GM19395 (cell line): ENCODE measurements around the gene GPR176.

Source experiments
- ATAC-seq: cut with Tn5 transposase; IDR thresholded peaks from one replicate; pipeline ENCODE4 v1.9.1; 2021; ENCODE audit warnings: mild to moderate bottlenecking, moderate library complexity; ENCODE audit not compliant: unreplicated experiment

Gene GPR176

DNA sequence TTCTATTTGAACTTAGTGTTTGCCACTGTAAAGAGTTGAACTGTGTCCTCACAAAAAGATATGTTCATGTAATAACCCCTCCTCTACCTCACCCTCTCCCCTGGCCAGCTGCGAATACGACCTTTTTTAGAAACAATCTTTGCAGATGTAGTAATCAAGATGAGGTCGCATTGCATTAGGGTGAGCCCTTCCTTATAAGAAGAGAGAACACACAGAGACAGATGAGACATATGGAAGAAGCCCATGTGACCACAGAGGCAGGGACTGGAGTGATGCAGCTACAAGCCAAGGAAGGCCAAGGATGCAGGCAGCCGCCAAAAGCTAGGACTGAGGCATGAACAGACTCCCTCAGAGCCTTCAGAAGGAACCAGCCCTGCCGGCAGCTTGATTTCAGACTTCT lies 27.6 kb downstream of the GPR176 start:
- ATAC-seq, result no peak

DNA sequence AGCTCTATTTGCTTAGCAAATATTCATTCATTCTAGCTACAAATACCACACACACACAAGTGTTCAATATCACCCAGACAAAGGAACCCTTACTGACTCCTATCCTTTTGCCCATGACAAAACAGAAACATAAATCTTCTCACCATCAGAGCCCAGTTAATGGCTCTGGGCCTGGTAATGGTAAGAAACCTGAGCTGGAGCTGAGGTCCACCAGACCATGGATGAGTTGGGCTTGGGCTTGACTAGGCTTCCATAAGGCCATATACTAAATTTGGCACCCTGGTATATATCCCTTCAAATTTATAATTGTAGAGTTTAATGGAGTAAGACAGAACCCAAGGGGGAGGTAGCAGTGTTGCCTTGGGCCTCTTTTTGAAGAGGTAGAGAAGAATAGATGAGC lies 29.4 kb downstream of the GPR176 start:
- ATAC-seq, result no peak

GRCh38 chr15:39889601-39890000 lies 30.5 kb downstream of the GPR176 start:
- ATAC-seq, result no peak

GRCh38 chr15:39888809-39889208 lies 31.3 kb downstream of the GPR176 start:
- no peak for ATAC-seq

- ATAC-seq, result no peak
Observed at GRCh38 chr15:39888243-39888642, 31.8 kb downstream of the GPR176 start.

- ATAC-seq, result no peak
Observed at GRCh38 chr15:39887832-39888231, 32.2 kb downstream of the GPR176 start.

- ATAC-seq, result no peak
Observed at GRCh38 chr15:39887211-39887610, 32.9 kb downstream of the GPR176 start.

GRCh38 chr15:39886418-39886817 lies 33.6 kb downstream of the GPR176 start:
- no peak for ATAC-seq

DNA sequence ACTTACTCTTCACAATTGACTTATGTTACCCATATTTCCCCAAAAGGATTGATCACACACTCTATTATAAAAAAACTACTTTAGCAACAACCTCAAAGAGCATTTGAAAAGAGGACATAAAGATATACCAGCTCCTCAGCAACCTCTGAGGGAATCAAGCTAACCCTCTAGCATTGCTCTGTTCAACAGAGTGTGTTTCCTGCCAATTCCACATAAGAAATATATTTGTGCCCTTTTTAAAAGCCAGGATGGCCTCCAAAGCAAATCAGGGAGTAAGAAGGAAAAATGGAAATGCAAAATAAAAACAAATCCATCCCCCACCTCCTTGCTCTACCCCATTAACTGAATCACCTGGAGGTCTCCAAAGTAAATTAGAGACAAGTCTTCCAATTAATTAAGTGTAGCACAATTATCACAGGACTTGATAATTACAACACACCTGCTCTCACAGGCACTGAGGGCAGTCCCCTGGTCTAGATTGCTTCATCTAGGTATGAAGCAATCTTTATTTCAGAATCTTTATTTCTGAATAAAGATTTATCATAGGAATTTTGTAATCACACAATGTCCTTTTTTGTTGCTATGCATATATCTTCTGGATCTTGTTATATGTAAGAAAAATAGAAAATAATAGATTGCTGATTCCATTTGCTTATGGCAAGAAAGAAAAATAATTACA lies 34.8 kb downstream of the GPR176 start:
- ATAC-seq, result no peak

DNA sequence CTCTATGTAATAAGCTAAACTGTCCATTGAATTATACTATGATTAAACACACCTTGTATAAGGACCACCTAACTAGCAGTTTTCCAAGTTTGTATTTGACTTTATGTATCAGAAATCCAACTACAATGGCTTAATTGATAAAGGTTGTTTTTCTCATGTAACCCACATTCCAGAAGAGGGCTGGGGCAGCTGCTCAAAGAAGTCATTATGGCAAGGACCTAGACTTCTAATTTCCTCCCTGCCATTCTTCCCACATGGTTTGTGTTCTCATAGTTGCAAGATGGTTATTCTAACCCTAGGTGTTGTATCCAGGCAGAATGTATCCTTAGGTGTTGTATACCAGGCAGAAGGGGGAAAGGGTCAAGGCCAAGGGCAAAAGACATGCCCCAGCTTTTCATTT lies 35.7 kb downstream of the GPR176 start:
- ATAC-seq, result no peak

- ATAC-seq, result no peak
Observed at GRCh38 chr15:39882602-39883001, 37.5 kb downstream of the GPR176 start.

DNA sequence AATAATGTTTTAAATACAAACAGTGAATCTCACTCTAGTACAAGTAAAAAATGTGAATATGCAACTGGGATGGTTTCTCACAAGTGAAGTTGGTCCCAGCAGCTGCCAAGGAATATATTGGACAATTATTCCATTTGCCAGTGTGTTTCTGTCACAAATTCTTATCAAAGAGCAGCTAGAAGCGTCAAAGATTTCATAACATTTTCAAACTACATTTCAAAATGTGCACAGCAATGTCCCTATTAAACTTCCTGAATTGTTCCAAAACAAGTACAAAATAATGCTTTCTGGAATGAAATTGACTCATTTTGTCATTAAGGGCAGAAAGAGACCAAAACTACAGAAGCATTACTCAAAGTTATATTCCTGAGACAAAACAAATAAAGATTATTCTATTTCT lies 38.3 kb downstream of the GPR176 start:
- ATAC-seq, result no peak

DNA sequence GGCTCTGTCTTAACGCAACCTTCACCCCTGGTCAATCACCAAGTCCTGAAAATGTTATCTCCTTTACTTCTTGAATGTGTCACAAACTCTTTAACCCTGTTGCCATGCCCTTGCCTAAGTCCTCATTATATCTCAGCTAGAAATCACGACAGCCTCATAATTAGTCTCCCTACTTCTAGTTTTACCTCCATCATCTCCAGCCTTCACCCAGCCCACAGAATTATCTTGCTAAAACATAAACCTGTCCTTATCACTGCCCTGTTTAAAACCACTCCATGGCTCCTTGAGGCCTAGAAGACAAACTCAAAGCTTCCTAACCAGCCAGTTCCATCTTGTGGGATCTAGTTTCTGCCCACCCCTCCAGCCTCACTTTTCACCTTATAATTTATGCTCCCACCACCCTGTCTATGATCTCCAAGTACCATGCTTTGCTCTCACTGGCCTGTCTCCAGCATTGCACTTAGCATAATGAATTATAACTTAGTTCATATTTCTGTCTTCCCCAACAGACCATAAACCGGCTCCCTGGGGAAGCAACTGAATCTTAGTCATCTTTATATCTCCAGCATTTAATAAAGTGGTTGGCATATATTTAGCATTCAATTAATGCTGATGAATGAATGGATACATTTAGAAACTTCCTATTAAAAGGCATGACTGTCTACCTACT lies 39.2 kb downstream of the GPR176 start:
- no peak for ATAC-seq

- ATAC-seq, result no peak
Observed at GRCh38 chr15:39878406-39878785, 41.7 kb downstream of the GPR176 start.

GRCh38 chr15:39874890-39875549 lies 45.0 kb downstream of the GPR176 start:
- ATAC-seq, result no peak

- no peak for ATAC-seq
Observed at GRCh38 chr15:39873978-39874377, 46.1 kb downstream of the GPR176 start.

GRCh38 chr15:39870537-39870936 lies 49.5 kb downstream of the GPR176 start:
- no peak for ATAC-seq

DNA sequence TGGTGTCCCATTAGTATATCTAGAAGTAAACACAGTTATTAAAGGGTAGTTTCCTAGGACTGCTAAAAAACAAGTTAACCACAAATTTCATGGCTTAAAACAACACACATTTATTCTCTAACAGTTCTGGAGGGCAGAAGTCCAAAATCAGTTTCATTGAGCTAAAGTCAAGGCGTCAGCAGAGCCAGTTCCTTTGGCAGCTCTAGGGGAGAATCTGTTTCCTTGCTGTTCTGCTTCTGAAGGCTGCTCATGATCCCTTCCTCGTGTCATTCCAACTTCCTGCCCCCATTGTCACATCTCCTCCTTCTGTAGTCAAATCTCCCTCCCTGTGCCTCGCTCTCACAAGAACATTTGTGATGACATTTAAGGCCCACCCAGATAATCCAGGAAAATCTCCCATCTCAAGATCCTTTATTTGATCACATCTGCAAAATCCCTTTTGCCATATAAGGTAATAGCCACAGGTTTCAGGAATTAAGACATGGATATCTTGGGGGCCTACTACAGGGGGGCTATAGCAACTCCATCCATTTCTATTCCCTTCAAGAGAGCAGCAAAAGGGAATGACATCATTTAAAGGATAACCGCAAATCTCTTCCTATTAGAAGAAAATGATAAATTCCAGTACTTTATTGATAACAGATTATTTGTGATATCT lies 50.1 kb downstream of the GPR176 start:
- ATAC-seq, result no peak

GRCh38 chr15:39869254-39869653 lies 50.8 kb downstream of the GPR176 start:
- no peak for ATAC-seq

DNA sequence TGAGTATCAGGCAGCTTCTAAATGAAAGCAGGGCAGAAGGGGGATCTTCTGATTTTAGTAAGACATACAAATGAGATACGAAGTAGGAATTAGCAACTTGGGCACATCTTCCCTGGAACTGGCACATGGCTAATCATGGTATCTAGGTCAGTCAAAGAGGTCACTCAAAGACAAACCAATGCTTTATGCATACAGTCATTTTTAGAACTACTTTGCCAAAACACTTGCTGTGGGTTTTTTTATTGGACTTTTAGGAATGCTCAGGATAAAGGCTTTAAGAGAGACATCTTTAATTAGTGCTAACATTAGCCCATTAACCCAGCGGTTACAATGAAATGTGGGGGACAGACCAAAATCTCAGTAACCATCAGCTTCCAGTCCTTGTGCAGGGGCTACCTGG lies 51.7 kb downstream of the GPR176 start:
- no peak for ATAC-seq

DNA sequence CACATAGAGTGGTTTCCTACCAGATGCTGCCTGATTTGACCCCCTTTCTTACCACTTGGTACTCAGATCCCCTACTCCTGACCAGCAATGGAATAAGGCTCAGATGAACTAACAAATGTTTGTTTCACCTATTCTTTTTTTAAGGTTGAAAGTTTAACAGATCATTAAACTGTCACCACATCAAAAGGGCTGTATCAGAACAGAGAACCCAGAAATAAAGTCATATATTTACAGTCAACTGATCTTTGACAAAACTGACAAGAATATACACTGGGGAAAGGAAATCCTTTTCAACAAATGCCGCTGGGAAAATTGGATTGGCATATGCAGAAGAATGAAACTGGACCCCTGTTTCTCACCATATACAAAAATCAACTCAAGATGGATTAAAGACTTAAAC lies 56.0 kb downstream of the GPR176 start:
- no peak for ATAC-seq

DNA sequence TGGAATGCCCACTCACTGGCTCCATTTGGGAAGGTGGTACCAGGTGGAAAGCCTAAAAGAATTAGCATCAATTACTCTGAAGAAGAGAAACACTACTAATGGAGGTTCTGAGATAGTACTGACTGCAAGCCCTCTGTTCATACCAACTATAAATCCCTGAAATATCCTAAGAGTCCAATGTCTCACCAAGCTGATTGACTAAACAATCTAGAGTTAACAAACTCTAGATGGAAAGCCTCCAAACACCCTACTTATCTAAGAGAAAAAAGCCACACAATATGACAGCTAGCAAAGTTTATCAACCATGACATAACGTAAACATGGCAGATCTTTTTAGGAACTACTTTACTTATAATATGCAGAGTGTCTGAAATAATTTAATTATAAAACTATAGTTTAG lies 59.2 kb downstream of the GPR176 start:
- ATAC-seq, result no peak
